KMS-11 (cell line): ENCODE results near the gene NEDD4L.
"Not testable (repeated sequence)": the region's sequence is repeated elsewhere in the genome, so short reads cannot be mapped to it uniquely, and the experiment has no call there.

Experiments
- H2AFZ ChIP-seq: fragments of 200-600 bp; sonication (generic); 2 replicates; pipeline ENCODE4 v1.6.1; 2016; ENCODE audit warnings: antibody characterized with exemption, mixed run types, low read depth
- H3K27ac ChIP-seq: fragments of 200-600 bp; sonication (generic); 2 replicates; pipeline ENCODE4 v1.6.1; 2016; ENCODE audit warnings: mild to moderate bottlenecking, mixed run types
- H3K27me3 ChIP-seq: fragments of 200-600 bp; sonication (generic); 2 replicates; pipeline ENCODE4 v1.6.1; 2017; ENCODE audit warnings: mild to moderate bottlenecking, low read depth, mixed run types, moderate library complexity; ENCODE audit not compliant: insufficient read depth
- H3K36me3 ChIP-seq: fragments of 200-600 bp; sonication (generic); 2 replicates; pipeline ENCODE4 v1.6.1; 2017; ENCODE audit warnings: mild to moderate bottlenecking, mixed run types; ENCODE audit not compliant: insufficient read depth
- H3K4me1 ChIP-seq: fragments of 200-600 bp; sonication (generic); 2 replicates; pipeline ENCODE4 v1.6.1; 2016; ENCODE audit warnings: mild to moderate bottlenecking, low read depth, mixed run types; ENCODE audit not compliant: poor library complexity, severe bottlenecking
- H3K4me2 ChIP-seq: fragments of 200-600 bp; sonication (generic); 2 replicates; pipeline ENCODE4 v1.7.0; 2016; ENCODE audit warnings: mild to moderate bottlenecking, mixed run types
- H3K4me3 ChIP-seq: fragments of 200-600 bp; sonication (generic); IDR thresholded peaks from 2 replicates; pipeline ENCODE4 v1.6.1; 2017; ENCODE audit warnings: low read depth, low read length, mixed read lengths; ENCODE audit not compliant: insufficient read depth
- H3K79me2 ChIP-seq: fragments of 200-600 bp; sonication (generic); 2 replicates; pipeline ENCODE4 v1.6.1; 2016; ENCODE audit warnings: low read depth, mixed run types; ENCODE audit not compliant: insufficient read depth
- H3K9ac ChIP-seq: fragments of 200-600 bp; sonication (generic); 2 replicates; pipeline ENCODE4 v1.6.1; 2016; ENCODE audit warnings: mild to moderate bottlenecking, mixed run types
- H4K20me1 ChIP-seq: fragments of 200-600 bp; sonication (generic); 2 replicates; pipeline ENCODE4 v1.6.1; 2016; ENCODE audit warnings: mild to moderate bottlenecking, mixed run types; ENCODE audit not compliant: insufficient read depth
- TF ChIP-seq, protein P1 (sequence below): fragments of 200-600 bp; sonication (generic); conservative IDR thresholded peaks from 2 replicates; pipeline ENCODE4 v1.6.1; 2017; ENCODE audit warnings: low read depth, mild to moderate bottlenecking, antibody characterized with exemption, low read length, moderate library complexity, mixed read lengths

The NEDD4L gene

DNA sequence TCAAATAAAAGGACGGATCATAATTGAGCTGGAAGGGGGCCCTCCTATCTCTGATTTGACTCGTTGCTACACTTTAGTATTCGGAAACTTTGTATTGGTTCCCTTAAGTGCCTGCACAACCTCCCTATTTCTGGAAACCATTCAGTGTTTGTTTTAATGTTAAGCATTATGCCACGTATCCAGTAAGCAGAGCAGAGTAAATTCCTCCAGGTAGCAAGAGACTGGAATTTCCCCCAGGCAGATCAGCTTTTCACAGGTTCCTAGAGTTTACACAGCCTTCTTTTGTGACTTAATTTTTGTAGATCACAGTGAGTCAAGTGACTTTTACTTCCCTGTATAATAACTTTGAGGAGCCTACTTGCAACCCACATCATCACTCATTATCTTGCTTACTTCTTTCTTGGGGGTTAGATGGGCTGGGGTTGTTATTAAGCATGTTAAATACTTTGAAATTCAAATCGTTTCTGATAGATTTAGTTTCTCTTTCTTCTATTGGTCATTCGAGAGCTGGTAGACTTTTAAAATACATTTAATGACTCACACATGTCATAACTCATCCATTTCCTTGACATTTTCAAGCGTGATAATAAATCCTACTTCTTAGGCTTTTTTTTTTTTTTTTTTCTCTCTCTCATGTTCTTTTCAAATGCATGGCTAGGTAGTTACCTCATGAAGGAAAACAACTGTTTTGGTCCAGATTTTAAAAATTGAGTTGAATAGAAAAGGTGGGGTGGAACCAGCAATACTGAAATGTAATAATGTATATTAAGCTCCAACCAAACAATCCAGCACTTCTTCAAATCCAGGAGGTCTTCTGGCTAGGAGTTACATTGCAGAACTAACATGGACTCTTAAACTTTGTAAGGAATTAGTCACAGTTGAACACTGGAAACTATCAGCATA, 219.3 kb downstream of the NEDD4L start:
- no peak overlapping the region for H3K4me3 ChIP-seq
- H3K27me3 ChIP-seq, result no peaks in the 10 kb centered on the region
- TF ChIP-seq, protein P1, sequence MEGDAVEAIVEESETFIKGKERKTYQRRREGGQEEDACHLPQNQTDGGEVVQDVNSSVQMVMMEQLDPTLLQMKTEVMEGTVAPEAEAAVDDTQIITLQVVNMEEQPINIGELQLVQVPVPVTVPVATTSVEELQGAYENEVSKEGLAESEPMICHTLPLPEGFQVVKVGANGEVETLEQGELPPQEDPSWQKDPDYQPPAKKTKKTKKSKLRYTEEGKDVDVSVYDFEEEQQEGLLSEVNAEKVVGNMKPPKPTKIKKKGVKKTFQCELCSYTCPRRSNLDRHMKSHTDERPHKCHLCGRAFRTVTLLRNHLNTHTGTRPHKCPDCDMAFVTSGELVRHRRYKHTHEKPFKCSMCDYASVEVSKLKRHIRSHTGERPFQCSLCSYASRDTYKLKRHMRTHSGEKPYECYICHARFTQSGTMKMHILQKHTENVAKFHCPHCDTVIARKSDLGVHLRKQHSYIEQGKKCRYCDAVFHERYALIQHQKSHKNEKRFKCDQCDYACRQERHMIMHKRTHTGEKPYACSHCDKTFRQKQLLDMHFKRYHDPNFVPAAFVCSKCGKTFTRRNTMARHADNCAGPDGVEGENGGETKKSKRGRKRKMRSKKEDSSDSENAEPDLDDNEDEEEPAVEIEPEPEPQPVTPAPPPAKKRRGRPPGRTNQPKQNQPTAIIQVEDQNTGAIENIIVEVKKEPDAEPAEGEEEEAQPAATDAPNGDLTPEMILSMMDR, result no peak
- no peak overlapping the region for H2AFZ ChIP-seq
- no peak overlapping the region for H3K27ac ChIP-seq
- H3K9ac ChIP-seq, result no peak overlapping the region
- no peaks in the 10 kb centered on the region for H3K79me2 ChIP-seq
- H3K4me2 ChIP-seq, result no peak overlapping the region
- no peaks in the 10 kb centered on the region for H3K4me1 ChIP-seq
- no peaks in the 10 kb centered on the region for H3K36me3 ChIP-seq
- H4K20me1 ChIP-seq, result no peaks in the 10 kb centered on the region

DNA sequence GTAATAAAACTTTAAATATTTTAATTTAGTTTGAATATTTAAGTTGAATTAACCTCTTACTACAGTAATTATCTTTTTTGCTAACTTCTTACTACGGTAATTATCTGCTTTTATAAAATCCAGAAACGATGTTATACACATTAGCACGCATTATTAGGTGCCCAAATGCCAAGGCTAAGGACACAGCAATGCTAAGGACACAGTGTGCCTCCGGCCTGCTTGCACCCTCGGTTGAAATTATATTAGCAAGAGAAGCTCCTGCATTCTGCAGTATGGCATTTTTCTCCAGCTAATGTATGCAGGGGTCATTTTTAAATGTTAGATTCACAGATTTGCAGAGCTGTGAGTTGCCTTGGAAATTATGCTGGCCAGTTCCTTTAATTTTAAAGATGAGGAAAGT, 220.0 kb downstream of the NEDD4L start:
- Histone ChIP-seq H3K4me1 (no peaks in the 10 kb centered on the region), H3K27ac (no peak overlapping the region), H3K4me2 (no peak overlapping the region)

DNA sequence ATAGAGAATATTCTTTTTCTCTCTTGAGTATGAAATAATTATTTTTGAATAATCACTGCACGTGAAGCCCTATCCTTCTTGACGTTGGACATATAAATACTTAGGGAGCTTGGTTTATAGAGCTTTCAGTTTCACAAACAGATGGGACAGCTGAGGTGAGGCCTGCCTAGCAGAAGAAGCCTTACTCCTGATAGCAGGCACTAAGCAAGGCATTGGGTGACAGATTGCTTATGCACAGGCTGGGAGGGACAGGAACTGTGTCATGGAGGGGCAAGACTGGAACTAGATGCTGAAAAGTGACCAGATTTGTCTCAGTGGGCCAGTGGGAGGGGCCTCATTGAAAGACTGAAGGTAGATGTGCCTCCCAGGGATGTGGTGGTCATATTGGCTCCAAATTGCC, 220.8 kb downstream of the NEDD4L start:
- no peak overlapping the region for H3K4me3 ChIP-seq
- no peak overlapping the region for H3K27ac ChIP-seq
- TF ChIP-seq, protein P1, result no peak
- H2AFZ ChIP-seq, result no peak overlapping the region
- no peaks in the 10 kb centered on the region for H3K4me1 ChIP-seq
- H3K79me2 ChIP-seq, result no peaks in the 10 kb centered on the region
- no peak overlapping the region for H3K9ac ChIP-seq
- H3K4me2 ChIP-seq, result no peak overlapping the region
- no peaks in the 10 kb centered on the region for H3K36me3 ChIP-seq
- H3K27me3 ChIP-seq, result no peaks in the 10 kb centered on the region
- no peaks in the 10 kb centered on the region for H4K20me1 ChIP-seq

More for the DNA sequence above, 220.0 kb downstream of the NEDD4L start:
- Histone ChIP-seq H3K9ac (no peak overlapping the region), H4K20me1 (no peaks in the 10 kb centered on the region), H3K36me3 (no peaks in the 10 kb centered on the region), H3K79me2 (no peaks in the 10 kb centered on the region), H2AFZ (no peak overlapping the region), H3K27me3 (no peaks in the 10 kb centered on the region), H3K4me3 (no peak overlapping the region)
- TF ChIP-seq, protein P1, result no peak

DNA sequence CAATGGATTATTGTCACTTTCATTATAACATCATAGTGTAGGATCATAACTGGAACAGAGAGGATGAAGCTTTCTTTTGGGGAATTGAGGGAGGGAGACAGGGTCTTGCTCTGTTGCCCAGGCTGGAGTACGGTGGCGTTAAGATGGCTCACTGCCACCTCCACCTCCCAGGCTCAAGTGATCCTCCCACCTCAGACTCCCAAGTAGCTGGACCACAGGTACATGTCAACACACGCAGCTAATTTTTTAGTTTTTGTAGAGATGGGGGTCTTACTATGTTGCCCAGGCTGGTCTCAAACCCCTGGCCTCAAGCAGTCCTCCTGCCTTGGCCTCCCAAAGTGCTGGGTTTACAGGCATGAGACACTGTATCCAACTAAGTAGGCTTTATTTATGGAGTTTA, 221.5 kb downstream of the NEDD4L start:
- H3K4me2 ChIP-seq, H3K9ac ChIP-seq, H3K79me2 ChIP-seq, H3K4me3 ChIP-seq, H3K36me3 ChIP-seq, H2AFZ ChIP-seq, H3K27me3 ChIP-seq, H3K4me1 ChIP-seq, H3K27ac ChIP-seq, H4K20me1 ChIP-seq: not testable (repeated sequence)

DNA sequence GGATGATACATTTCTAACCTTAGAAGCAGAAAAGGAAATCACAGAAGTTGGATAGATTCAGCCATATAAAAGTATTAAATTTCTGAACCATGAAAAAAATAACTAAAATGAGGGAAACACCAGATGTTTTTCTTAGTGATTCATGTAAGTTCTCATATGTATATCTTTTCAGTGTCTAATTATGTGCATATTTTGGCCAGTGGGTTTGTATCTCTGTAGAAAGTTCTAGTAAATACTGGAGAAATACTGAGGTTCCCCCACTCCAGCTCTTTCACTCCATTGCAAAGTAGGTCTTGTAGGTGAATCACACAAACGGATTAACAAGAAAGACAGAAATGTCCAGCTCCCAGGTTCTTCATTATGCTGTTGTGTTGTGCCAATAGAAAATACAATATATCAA, 222.3 kb downstream of the NEDD4L start:
- no peak overlapping the region for H2AFZ ChIP-seq
- peaks cover 6% of the 10 kb centered on the region for H3K4me1 ChIP-seq
- TF ChIP-seq, protein P1, result no peak
- H3K79me2 ChIP-seq, result no peaks in the 10 kb centered on the region
- H3K4me2 ChIP-seq, result no peak overlapping the region
- H3K9ac ChIP-seq, result no peak overlapping the region
- H3K27ac ChIP-seq, result no peak overlapping the region
- H4K20me1 ChIP-seq, result no peaks in the 10 kb centered on the region
- no peaks in the 10 kb centered on the region for H3K27me3 ChIP-seq
- H3K4me3 ChIP-seq, result no peak overlapping the region
- no peaks in the 10 kb centered on the region for H3K36me3 ChIP-seq
